ENCODE measurements around the gene SET. TPM values are rescaled to one million over a fixed set of nuclear protein-coding genes. Genes with fewer than 3 reads are reported as not detected.

The SET gene
- total and polyA plus RNA-seq, 2 of the 13 experiments (the other 11 are each of a cell fraction or from before 2014, with no cell fraction given) = 94.2 to 611 TPM

- intact Hi-C loops (cut with micrococcal nuclease; ENCODE audit: unreplicated experiment) (loop anchor here (5.0 kb wide), 1 partner anchor 64 kb away; no protein-coding TSS in a partner anchor), in situ Hi-C loops (cut with HindIII; ENCODE audit: extremely low pct_ligation_motif_present, low pct_unique_long_range_greater_than_20kb) (no loop called here)
- peaks cover 8% of the 10 kb centered on the region for H3K79me2 ChIP-seq (ENCODE audit: insufficient read depth, low read length)
- no peaks in the 10 kb centered on the region for H3K27me3 ChIP-seq (ENCODE audit: control insufficient read depth in 1 of 2, insufficient read depth in 2 of 2, low read length in 2 of 2)
- POLR2A ChIA-PET = interaction anchor here (1.0 kb wide), 1 partner anchor 17 kb away, joined by 6 read pairs; no protein-coding TSS in a partner anchor
- no peaks in the 10 kb centered on the region for H4K20me1 ChIP-seq (ENCODE audit: insufficient read depth, low read length)
- no peak overlapping the region for H3K27ac ChIP-seq (ENCODE audit: extremely low read length, insufficient read depth, low read length)
- H2AFZ ChIP-seq (ENCODE audit: low read length) = no peak overlapping the region
- CTCF ChIA-PET (ENCODE audit: low intra/inter-chr PET ratio, low total read pairs) = interaction anchor here (1.6 to 2.6 kb wide), 3 partner anchors 32 to 66 kb away, joined by 4 to 17 read pairs (median 12); no protein-coding TSS in a partner anchor
- 96% methylated on average over 10 of the region's 10 CpGs for WGBS (ENCODE audit: low lambda C conversion rate)
- no peak overlapping the region for H3K4me2 ChIP-seq (ENCODE audit: low read depth, low read length)
- no peaks in the 10 kb centered on the region for H3K9me3 ChIP-seq (ENCODE audit: low read length)
- peak; percentile 54; the same call in 1 of the 2 replicates for TF ChIP-seq ZKSCAN1 (IDR thresholded peaks at IDR 0.05; ENCODE audit: low read length)
- peak; percentile 39; the same call in 1 of the 2 replicates for TF ChIP-seq ZBTB33 (CRISPR knock-in tag; IDR thresholded peaks at IDR 0.05)
- TF ChIP-seq ZNF414 (CRISPR knock-in tag; IDR thresholded peaks at IDR 0.05) = no peak
- no peak for TF ChIP-seq ZNF556 (CRISPR knock-in tag; IDR thresholded peaks at IDR 0.05; ENCODE audit: borderline replicate concordance)
- BruUV-seq (replicated peaks) = no TSS peak
- FAIRE-seq = no peak
- peaks cover 0 to 4% of the 10 kb centered on the region in 2 experiments; a peak in 1 of 5 replicates for H3K36me3 ChIP-seq (replicated peaks in 1 of 2; ENCODE audit: control insufficient read depth in 1 of 2, insufficient read depth in 2 of 2, low read length in 2 of 2)
- no peak for DNase-seq (ENCODE audit: low spot score)
- H3K9ac ChIP-seq (ENCODE audit: insufficient read depth, low read depth, low read length) = no peak overlapping the region
- no peak for ATAC-seq
- H3K4me1 ChIP-seq (ENCODE audit: insufficient read depth, low read length) = peaks cover 16% of the 10 kb centered on the region
- H3K4me3 ChIP-seq (replicated peaks in 1 of 3; ENCODE audit: insufficient read depth in 1 of 3, low read depth in 2 of 3, low read length in 3 of 3) = no peak overlapping the region
These were observed 12.3 kb downstream of the SET start for GRCh38 chr9:128701227-128701854.
